Measurements from ENCODE around the gene LRRC38. TPM values are rescaled to one million over a fixed set of nuclear protein-coding genes. Genes with fewer than 3 reads are reported as not detected.
"Not testable (repeated sequence)": the region's sequence is repeated elsewhere in the genome, so short reads cannot be mapped to it uniquely, and the experiment has no call there.

Gene LRRC38
- not detected for total RNA-seq

GRCh38 chr1:13513895-13514546 lies at the start of gene LRRC38:
Gene LRRC38 (minus strand): TSS chr1:13514003. CDS start chr1:13513593, 410 bp downstream.
- DNase-seq (ENCODE audit: low spot score) (no peak), ATAC-seq (ENCODE audit: insufficient number of reproducible peaks, low FRiP score, low read depth) (no peak)
- no peak for TF ChIP-seq CTCF (IDR thresholded peaks at IDR 0.05)
- Histone ChIP-seq H3K36me3 (no peaks in the 10 kb centered on the region), H3K4me1 (ENCODE audit: control insufficient read depth in 1 of 2, low read depth in 2 of 2) (no peaks in the 10 kb centered on the region), H3K27ac (no peak within 1 kb of the TSS), H3K9me3 (no peaks in the 10 kb centered on the region), H3K27me3 (replicated peaks; ENCODE audit: insufficient read depth) (no peaks in the 10 kb centered on the region), H3K4me3 (no peak within 1 kb of the TSS)

GRCh38 chr1:13562981-13563380 lies 49.2 kb upstream of the LRRC38 start:
- H3K9me3 ChIP-seq; H3K4me3 ChIP-seq; H3K27ac ChIP-seq; H3K4me1 ChIP-seq (ENCODE audit: control insufficient read depth in 1 of 2, low read depth in 2 of 2); DNase-seq (ENCODE audit: low spot score); ATAC-seq (ENCODE audit: insufficient number of reproducible peaks, low FRiP score, low read depth); H3K27me3 ChIP-seq (replicated peaks; ENCODE audit: insufficient read depth); H3K36me3 ChIP-seq: not testable (repeated sequence)

GRCh38 chr1:13560541-13560940 lies 46.7 kb upstream of the LRRC38 start:
- no peak for DNase-seq (ENCODE audit: low spot score)
- Histone ChIP-seq H3K27ac (no peak overlapping the region), H3K9me3 (no peaks in the 10 kb centered on the region), H3K4me1 (ENCODE audit: control insufficient read depth in 1 of 2, low read depth in 2 of 2) (no peaks in the 10 kb centered on the region), H3K36me3 (no peaks in the 10 kb centered on the region), H3K4me3 (no peak overlapping the region), H3K27me3 (replicated peaks; ENCODE audit: insufficient read depth) (no peaks in the 10 kb centered on the region)
- ATAC-seq (ENCODE audit: insufficient number of reproducible peaks, low FRiP score, low read depth), result no peak
- no peak for TF ChIP-seq CTCF (IDR thresholded peaks at IDR 0.05)

- TF ChIP-seq CTCF (IDR thresholded peaks at IDR 0.05), result no peak
- no peaks in the 10 kb centered on the region for H3K36me3 ChIP-seq
- H3K27me3 ChIP-seq (replicated peaks; ENCODE audit: insufficient read depth), result no peaks in the 10 kb centered on the region
- DNase-seq (ENCODE audit: low spot score), result no peak
- no peak overlapping the region for H3K27ac ChIP-seq
- no peak overlapping the region for H3K4me3 ChIP-seq
- no peaks in the 10 kb centered on the region for H3K4me1 ChIP-seq (ENCODE audit: control insufficient read depth in 1 of 2, low read depth in 2 of 2)
- no peak for ATAC-seq (ENCODE audit: insufficient number of reproducible peaks, low FRiP score, low read depth)
- H3K9me3 ChIP-seq, result no peaks in the 10 kb centered on the region
Observed at GRCh38 chr1:13556224-13556764, 42.5 kb upstream of the LRRC38 start.

- H3K27me3 ChIP-seq (replicated peaks; ENCODE audit: insufficient read depth), result no peaks in the 10 kb centered on the region
- ATAC-seq (ENCODE audit: insufficient number of reproducible peaks, low FRiP score, low read depth), result no peak
- H3K27ac ChIP-seq, result no peak overlapping the region
- TF ChIP-seq CTCF (IDR thresholded peaks at IDR 0.05), result no peak
- no peaks in the 10 kb centered on the region for H3K4me1 ChIP-seq (ENCODE audit: control insufficient read depth in 1 of 2, low read depth in 2 of 2)
- no peaks in the 10 kb centered on the region for H3K36me3 ChIP-seq
- H3K9me3 ChIP-seq, result no peaks in the 10 kb centered on the region
- no peak overlapping the region for H3K4me3 ChIP-seq
- no peak for DNase-seq (ENCODE audit: low spot score)
Observed at GRCh38 chr1:13554798-13555197, 41.0 kb upstream of the LRRC38 start.

GRCh38 chr1:13550663-13551062 lies 36.9 kb upstream of the LRRC38 start:
- no peak for TF ChIP-seq CTCF (IDR thresholded peaks at IDR 0.05)
- Histone ChIP-seq H3K4me3 (no peak overlapping the region), H3K27ac (no peak overlapping the region), H3K4me1 (ENCODE audit: control insufficient read depth in 1 of 2, low read depth in 2 of 2) (no peaks in the 10 kb centered on the region), H3K36me3 (no peaks in the 10 kb centered on the region), H3K27me3 (replicated peaks; ENCODE audit: insufficient read depth) (no peaks in the 10 kb centered on the region), H3K9me3 (no peaks in the 10 kb centered on the region)
- ATAC-seq (ENCODE audit: insufficient number of reproducible peaks, low FRiP score, low read depth) (no peak), DNase-seq (ENCODE audit: low spot score) (no peak)
